Glomerular visceral epithelial cell (primary cell): ENCODE data around the gene TCFL5.
A peak's percentile ranks its signal among the peaks of the same experiment; 100 is the strongest.

Experiments
- DNase-seq: peaks from one replicate; pipeline ENCODE4 v3.0.0-alpha.2; 2016; ENCODE audit errors: extremely low spot score

Gene TCFL5

DNA sequence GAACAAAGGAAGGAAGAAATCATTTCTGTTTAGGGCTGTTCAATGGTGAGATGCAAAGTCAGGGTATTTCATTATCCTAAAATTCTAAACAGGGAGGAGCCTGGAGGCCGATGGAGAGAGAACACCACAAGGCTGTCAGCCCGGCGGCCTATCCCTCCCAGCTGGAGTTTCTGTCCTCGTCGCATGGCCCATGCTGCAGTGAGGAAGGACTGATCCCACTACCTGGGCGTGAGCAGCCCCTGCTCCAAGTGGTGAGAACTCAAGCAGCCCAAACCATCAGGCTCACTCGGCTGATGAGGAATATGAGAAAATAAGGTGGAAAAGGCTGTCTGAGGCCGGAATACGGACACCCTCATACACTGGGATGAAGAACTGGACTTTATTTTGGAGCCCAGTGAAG is 33.9 kb upstream of the TCFL5 start:
- DNase-seq = no peak

DNA sequence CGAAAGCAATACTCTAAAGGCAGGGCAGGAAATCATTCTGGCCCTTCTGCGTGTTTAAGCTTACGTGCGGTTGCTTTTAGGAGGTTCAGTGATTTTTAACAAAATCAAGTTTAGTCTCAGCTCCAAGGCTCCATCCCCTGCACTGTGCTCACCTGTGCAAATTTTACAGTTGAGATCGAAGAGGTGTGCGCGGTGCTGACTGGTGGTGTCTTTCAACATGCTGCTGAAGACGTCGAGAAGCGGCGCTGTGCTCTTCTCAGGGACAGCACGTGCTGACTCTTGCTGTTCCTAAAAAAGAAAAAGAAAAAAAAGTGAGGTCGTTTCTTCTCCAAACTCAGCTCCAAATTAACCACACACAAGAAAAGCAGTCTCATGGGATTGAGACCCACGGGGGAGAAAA is 32.6 kb upstream of the TCFL5 start:
- no peak for DNase-seq

DNA sequence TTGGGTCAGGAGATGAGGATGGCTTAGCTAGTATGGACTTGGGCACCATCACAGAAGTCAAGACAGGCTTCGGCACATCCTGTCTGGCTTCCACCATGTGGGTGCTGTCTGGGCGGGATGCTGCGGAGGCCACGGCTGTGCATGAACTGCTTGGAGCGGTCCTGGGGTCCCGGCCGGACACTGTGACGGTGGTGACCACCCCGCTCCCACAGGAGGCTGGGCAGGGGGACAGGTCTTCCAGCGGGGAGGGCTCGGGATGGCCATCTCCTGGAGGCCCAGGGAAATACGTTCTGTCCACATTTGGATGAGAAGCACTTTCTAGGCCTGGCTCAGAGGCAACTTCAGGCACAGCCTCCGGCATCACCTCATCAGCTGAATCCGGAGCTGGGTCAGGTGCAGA is 32.1 kb upstream of the TCFL5 start:
- no peak for DNase-seq

DNA sequence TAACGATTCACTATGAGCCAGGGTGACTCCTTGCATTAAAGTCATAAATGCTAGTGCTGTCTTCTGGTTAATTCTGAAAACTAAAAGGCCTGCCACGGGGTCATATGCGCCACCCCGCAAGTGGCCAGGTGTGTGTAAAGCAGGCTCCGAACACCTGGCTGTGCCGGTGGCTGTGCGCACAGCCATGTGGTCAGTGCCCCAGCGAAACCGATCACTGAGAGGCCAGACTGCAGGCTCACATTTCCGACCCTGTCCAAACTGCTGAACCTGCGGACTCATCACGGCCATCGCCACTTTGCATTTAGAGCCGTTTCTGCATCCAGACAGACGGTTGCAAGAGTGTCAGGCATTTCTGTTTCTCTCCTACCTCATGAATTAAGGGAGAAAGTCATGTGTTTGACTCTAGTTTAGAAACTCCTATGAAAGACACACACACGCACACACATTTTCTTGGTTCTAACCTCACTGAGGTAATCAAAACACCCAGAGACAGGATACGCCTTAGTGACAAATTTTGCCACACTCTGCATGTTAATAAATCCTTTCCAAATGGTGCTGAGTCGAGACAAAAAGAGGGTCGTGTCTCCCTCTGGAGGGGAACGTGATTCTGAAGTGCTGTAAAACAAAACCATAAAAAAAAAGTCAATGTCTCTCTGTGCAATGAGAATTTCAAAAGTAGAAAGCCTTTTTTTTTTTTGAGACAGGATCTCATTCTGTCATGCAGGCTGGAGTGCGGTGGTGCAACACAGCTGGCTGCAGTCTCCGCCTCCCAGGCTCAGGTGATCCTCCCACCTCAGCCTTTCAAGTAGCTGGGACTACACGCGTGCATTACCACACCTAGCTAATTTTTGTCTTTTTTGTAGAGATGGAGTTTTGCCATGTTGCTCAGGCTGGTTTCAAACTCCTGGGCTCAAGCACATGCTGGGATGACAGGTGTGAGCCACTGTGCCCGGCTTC is 31.0 kb upstream of the TCFL5 start:
- DNase-seq = no peak

DNA sequence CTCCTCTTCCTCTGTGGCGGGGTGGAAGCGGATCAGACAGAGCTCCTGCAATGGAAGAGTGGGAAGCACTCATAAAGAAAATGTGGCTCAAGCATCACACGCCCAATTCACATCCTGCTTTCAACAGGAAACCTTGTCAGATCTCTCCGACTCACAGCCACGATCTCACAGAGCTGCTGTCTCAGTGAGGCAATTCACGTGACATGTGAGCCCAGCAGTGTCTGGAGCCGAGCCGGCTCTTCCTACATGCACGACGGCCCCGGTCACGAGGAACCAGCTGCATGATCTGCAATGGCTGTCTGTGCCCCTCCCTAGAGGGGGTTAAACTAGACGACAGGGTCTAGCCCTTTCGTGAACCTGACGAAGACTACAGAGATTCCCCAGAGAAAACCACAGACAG is 29.5 kb upstream of the TCFL5 start:
- no peak for DNase-seq

DNA sequence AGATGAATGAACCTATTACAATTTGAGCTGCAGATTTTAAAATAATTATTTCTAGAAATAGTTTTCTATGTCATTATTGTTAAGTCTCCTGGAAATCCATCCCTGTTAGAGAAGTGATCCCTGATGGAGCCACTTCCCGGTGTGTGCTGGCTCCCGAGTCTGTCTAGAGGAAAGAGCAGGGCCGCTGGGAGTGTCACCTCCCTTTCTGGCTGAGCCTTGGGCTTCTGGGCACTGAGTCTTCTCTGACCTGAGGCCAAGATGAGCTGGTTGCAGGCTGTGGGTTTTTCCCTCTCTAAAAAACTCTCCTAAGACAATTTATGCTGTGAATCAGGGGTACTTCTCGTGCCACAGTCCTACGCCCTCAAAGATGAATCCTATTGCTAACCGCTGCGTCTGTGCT is 28.8 kb upstream of the TCFL5 start:
- no peak for DNase-seq

DNA sequence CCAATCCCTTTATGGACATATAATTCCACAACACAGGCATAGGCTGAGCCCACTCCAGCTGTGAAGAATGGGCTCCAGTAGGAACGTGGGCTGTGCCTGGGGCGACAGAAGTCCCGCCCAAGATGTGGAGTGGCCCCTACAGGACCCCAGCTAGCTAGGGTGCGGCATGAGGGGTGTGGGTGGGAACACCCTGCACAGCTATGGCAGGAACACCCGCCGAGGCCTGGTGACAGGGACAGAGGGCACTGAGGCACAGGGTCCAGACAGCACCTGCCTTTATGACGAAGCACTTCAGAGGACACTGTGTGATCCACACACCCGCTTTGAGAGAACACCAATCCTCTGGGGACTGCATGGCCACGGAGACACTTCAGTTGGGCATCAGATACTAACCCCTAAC is 28.2 kb upstream of the TCFL5 start:
- DNase-seq = no peak

DNA sequence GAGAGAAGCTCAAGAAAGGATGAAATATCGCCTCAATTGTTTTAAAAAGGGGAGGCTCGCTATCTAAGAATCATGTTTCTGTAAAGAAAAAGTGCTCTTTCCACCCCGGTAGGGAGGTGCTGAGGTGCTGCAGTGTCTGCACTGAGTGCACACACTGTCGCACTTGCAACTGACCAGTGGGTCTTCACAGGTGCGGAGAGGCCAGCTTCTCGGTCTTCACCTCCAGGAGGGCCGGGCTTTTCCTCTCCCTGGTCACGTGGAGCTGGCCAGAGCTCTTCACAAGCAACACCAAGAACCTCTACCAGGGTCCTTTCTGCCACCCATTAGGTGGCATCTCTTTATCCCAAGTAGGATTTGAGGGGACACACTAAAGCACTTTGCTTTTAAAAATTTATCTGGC is 27.8 kb upstream of the TCFL5 start:
- no peak for DNase-seq

DNA sequence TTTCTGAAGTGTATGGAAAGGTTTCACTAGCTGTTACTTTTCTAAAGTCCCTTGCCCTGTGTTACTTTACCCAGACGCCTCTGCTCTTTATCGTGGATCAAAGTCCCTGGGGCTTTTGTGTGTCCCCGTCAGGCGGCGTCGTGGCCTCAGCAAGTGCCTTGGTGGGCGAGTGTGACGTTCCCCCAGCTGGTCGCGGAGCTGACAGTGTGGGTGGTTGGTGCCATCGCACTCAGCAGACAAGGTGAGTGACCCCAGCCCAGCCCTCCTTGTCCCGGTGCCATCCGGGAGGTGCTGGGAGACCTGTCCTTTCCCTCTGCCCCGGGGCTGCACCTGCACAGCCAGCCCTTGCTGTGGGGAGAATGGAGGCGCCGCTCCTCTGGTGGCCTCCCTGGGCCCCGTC is 27.3 kb upstream of the TCFL5 start:
- no peak for DNase-seq

DNA sequence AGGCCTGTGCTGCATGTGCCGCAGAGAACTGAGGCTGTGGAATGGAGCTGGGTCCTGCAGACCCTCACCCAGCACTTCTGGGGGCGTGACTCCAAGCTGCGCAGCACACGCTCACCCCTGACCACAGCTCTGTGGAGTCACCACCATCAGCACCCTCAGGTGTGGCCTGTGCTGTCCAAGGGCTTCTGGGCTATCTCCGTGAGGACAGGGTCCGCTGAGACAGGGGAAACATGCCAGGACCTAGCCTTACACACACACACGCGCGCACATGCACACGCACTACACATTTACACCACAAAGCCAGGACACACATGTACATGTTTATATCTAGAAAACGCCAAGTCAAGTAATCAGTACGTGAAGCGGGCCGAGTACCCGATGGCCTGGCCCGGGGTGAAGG is 26.8 kb upstream of the TCFL5 start:
- DNase-seq = no peak

DNA sequence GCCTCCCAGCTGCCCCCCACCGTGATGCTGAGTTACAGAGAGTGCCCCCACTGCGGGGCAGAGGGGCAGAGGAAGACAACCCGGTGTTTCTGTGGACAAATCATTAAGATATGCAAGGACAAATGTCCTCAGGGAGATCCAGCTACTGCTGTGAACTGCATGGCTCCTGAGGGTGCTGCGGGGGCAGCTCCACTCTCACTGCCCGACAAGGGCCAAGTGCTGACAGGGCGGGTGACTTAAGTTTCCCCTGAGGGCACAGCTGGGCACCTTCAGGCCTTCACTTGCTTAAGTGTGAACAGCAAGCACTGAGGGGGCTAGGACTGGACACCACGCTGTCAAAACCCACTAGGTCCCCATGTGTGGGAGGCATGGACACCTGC is 26.2 kb upstream of the TCFL5 start:
- no peak for DNase-seq

DNA sequence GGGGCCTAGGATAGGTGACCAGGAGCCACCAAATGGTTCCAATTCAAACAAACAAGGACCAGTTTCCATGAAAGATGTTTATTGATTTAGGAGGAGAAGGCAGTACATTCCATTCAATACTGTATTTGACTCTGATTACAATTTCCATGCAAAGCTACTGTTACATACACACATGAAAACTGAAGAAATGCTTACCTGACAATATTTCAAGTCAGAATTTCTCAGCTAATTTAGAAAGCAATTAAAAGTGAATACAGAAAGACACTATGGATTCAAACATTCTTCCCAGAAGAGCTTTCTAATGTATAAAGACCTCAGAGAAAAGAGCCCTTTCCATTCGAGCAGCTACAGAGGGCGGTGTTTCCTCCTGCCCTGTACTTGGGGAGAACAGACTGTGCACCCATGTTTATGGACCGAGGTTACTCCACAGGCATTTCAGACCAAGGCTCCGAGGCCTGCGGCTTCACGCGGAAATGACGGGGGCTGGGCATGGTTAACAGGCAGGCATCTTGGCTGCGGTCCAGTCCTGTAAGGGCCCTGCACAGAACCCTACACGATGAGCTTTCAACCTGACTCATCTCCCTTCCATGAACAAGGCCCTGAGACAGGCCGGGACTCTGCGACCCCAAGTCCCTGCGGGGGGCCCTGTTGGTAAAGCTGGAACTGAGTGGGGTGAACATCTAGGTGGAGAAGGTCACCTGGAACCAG is 25.7 kb upstream of the TCFL5 start:
- DNase-seq = peak; percentile 96

DNA sequence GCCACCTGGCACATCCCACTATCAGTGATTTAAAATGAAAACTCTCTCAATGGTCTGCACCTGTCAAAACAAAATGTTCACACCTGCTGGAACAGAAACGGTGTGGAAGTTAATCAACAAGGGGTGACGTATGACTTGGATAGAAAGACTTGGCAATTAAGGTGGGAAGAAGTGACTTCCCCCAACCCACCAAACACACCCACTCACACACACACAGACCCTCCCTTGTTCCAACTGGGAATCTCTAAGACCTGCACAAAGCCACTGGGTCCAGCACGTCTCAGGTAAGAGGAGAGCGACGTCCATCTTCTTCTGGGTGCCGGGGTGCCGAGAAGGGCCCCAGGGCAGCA is 25.1 kb upstream of the TCFL5 start:
- no peak for DNase-seq

DNA sequence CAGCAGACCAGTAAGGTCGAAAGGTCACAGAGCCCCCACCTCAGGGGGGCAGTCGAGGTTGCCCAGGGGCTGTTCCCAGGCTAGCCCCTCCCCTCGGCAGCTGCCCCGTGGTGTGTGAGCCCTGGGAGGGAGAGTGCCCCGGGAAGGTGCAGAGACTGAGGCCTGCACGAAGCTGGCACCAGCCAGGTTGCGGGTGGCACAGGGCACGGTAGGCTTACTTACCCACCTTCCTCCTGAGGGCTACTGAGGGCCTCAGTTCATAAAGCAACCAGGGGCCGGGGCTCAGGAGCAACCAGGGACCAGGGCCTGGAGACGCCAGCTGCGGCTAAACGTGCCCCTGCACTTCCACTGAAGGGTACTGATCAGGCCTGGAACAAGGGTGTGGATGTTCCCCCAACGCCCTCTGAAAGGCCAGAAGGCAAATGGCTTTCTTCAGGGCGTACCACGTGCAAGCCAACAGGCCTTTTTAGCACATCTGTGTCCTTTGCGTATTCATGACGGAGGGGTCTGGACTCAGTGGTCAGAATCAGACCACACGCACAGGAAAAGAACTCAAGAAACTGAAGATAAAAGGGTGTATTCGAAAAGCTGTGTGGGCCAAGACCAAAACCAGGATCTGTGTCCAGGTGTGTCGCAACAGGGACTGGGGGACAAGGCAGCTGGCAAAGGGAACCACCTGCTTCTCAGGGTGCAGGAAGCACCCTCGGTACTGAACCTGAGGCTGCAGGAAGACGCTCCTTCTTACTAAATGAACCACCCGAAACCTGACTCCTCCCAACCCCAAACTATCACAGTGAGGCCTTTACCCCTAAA is 24.5 kb upstream of the TCFL5 start:
- DNase-seq = no peak

DNA sequence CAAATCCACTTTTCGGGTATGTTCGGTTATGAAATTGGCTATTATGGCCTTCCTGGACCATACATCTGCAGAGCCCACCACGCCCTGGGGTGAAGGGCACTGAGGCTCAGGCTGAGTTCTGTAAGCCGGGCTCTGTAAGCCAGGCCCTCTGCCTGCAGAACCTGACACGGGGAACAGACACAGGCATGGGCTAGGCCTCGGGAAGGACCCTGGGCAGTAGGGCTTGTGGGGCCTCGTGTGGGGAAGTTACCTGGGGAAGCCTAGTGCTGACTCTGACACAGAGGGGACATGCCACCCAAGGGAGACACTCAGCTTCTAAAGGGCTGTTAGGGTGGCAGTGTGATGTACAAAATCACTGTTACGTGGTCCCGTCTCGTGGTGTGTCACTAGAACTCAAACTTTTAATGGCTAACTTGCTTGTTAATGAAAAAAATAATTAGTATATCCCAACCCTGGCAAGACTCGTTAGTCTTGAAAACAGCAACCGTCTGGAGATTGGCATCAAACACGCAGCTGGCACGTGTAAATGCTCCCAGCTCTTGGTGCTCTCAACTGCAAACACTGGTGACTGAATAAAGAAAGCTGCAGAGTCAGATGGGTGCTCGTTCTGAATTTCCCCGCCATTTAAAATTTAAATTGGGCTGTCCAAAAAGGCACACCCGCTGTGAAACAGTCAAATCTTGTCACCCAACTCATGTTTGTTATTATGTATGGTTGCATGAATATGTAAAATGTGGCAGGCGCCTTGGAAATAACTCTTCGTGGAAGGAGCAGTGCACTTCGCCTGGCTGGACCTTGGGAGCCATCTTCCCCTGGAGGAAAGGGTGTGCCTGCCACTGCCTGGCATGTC is 23.6 kb upstream of the TCFL5 start:
- no peak for DNase-seq

DNA sequence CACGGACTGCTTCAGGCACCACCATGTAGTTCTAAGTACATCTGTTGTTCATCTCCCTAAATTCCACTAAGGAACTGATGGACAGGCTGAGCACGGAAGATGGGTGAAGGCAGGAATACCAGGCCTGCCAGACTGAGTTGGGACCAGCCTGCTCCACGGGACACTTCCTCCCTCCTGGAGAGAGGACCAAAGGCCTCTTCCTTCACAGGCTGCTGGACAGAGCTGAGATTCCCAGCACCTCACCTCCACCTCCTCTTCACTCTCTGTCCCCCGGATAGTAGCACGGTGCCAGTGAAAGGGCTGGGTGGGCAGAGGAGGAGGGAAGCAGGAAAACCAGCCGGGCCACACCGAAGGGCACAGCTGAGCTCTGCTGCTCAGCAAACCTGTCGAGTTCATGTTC is 22.9 kb upstream of the TCFL5 start:
- DNase-seq = no peak

DNA sequence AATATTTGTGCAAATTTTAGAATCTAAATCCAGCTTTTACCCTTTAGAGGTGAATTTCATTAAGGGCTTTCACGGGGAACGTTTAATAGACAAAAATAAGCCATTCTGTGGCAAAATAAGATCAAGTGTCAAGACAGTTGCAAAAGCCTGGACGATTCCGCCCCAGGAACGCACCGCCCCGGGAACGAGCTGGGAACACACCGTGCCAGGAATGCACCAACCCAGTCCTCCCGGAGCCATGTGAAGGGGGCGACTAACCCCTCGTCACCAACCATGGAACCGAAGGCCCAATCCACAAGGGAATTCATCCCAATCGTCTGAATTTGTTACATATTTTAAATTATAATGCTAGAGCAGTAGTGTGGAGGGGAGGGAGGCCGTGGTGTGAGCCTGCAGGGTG is 20.8 kb upstream of the TCFL5 start:
- DNase-seq = no peak

DNA sequence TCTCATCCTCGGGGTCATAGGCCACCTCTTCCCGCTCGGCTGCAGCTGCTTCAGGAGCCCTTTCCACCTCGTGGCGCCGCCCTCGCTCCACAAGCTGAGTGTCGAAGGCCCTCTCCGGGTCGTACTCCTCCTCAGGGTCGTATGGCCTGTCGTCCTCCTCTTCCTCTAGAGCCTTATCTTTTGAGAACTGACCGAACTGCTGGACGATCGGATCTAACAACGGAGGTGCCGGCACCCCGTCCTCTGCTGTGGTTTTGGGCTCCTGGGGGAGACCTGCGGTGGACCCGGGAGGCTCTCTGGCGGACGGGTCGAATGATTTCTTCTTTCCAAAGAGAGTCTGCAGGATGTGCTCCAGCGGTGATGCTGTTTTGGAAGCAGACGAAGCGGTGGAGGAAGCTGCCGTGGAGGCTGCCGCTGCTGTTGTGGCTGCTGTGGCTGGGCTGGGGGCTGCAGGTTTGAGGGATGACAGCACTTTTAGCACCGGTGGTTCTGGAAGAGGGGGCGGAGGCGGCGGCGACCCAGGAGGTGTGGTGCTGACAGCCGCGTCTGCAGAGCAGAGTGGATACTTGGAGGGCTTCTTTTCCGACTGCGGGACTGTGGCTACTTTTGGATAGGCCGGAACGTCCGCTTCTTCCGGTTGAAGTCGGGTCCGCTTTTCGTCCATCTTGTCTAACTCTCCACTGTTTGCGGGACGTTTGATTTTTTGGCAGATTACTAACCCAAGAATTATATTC is 20.2 kb upstream of the TCFL5 start:
- no peak for DNase-seq

DNA sequence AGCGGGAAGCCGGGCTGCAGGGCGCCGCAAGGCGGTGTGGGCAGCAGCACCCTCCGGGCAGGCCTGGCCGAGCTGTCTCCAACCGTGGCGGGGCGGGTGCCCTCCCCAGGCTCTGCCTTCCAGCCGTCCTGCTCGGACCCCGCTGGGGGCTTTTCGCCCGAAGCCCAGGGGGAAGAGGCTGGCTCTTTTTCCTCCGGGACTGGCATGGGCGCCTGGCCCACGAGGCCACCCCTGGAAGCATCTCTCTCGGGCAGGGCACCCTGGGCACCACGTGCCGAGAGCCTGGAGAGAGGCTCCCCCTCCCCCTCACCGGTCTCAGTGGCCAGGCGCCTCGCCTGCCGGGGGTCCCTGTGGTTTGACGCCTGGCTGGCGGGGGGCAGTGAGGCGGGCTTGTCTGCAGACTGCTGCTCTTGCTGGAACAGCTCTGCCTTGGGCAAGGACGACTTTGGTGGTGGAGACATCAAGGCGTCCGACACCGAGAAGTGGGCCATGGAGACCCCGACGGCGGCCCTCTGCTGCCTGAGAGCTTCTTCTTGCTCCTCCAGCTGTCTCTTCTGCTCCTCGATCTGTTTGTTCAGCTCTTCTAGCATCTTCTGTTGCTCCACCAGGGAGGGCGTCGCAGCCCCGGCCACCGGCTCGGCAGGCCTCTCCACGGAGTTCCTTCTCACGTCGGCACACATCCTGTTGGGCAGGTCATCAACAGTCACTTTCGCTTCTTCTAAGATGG is 19.5 kb upstream of the TCFL5 start:
- DNase-seq = no peak
